NK-92 treated with Interleukin-12 subunit alpha and Interleukin-12 subunit beta, amount 100 ng/mL, for 24 hours (cell line): ENCODE results near the gene ZNF784.
"Not testable (repeated sequence)": the region's sequence is repeated elsewhere in the genome, so short reads cannot be mapped to it uniquely, and the experiment has no call there.

Experiments used
- DNase-seq: peaks from one replicate; lab custom pipeline; 2025; lab: John Stamatoyannopoulos, UW

ZNF784 gene

DNA sequence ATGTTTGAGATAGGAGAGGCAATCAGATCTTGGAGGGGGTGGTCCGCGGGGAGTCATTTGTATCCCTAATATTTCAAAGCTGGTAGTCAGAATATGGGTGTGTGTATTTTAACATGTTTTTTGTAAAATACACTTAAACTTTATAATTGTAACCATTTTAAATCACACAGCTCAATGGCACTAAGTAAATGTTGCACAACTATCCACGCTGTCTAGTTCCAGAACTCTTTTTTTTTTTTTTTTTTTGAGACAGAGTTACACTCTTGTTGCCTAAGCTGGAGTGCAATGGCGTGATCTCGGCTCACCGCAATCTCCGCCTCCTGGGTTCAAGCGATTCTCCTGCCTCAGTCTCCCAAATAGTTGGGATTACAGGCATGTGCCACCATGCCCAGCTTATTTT is 40.5 kb downstream of the ZNF784 start:
- DNase-seq, result not testable (repeated sequence)

DNA sequence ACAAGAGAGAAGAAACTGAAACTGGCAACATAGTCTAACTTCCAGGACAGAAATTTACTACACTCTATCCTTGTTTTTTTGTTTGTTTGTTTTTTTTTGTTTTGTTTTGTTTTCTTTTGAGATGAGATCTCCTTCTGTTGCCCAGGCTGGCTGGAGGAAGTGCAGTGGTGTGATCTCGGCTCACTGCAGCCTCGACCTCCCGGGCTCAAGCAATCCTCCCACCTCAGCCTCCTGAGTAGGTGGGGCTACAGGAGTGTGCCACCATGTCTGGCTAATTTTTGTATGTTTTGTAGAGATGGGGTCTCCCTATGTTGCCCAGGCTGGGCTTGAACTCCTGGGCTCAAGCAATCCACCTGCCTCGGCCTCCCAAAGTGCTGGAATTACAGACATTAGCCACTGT is 42.1 kb downstream of the ZNF784 start:
- DNase-seq, result not testable (repeated sequence)

DNA sequence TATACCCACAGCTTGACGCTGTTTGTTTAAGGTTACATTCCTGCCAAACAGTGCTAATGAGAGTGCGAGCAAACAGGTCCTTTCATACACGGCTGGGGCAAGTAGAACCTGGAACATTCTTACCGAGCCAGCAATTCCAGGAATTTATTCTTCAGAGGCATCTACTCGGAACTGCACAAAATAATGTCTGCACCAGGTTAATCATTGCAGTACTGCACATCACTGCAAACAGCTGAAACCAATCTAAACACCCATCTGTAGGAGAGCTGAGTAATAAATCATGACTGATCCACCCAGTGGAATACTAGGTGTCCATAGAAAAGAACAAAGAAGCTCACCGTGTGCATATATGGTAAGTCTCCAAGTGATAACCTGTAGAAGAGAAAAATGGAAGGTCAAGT is 42.5 kb downstream of the ZNF784 start:
- no peak for DNase-seq

DNA sequence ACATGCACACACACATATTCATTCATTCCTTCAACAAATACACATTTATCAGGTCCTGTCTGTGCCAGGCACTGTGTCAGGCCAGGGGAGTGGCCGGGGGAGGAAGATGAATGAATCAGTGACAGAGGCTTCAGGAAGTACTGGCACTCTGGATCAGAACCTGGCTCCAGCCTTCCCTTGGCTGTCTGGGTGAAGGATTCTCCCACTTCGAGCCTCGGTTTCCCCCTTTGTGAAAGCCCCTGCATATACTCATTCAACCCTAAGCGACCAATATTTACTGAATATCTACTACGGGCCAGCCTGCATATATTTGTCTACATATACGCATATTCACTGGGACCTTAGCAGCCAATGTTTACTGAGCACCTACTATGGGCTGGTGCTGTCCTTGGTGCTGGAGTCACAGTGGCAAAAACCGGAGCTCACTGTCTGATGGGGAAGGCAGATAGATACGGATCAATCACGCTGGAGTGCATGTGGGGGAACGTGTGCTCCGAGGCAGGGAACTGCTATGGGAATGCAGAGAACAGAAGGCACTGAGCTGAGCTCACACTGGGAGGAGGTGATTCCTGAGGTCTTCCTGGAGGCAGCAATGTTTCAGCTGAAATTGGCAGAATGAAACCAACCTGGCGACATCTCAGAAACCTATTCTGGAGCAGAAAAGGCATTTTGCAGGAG is 43.1 kb downstream of the ZNF784 start:
- DNase-seq, result no peak

DNA sequence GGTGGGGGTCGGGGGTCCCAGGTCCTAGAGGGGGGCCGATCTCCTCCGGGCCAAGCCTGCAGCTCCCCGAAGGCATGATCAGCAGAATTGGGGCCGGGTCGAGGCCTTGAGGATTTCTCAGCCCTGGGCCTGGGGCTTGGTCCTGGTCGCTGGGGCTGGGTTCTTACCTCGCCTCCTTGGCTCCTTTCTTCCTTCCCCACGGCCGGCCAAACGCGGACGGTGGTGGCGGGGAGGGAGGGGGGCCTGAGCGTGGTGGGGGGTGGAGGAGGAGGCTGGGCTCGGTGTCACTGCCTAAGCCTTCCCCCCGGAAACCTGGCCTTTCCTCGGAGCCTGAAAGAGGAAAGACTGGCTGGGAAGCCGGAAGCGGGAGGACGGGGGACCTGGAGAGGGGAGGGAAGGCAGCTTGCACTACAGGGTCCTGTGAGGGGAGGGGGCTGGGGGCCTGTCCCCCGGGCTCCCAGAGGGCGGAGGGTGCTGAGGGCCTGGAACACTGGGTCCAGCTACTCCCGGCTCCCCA is 43.7 kb downstream of the ZNF784 start, which contains the start of gene ZNF579:
ZNF579 (minus strand) TSS at position 221 of the 517 bp plus-strand sequence. CDS start 1,209 bp downstream, outside the sequence.
- DNase-seq, result peak; percentile 74

DNA sequence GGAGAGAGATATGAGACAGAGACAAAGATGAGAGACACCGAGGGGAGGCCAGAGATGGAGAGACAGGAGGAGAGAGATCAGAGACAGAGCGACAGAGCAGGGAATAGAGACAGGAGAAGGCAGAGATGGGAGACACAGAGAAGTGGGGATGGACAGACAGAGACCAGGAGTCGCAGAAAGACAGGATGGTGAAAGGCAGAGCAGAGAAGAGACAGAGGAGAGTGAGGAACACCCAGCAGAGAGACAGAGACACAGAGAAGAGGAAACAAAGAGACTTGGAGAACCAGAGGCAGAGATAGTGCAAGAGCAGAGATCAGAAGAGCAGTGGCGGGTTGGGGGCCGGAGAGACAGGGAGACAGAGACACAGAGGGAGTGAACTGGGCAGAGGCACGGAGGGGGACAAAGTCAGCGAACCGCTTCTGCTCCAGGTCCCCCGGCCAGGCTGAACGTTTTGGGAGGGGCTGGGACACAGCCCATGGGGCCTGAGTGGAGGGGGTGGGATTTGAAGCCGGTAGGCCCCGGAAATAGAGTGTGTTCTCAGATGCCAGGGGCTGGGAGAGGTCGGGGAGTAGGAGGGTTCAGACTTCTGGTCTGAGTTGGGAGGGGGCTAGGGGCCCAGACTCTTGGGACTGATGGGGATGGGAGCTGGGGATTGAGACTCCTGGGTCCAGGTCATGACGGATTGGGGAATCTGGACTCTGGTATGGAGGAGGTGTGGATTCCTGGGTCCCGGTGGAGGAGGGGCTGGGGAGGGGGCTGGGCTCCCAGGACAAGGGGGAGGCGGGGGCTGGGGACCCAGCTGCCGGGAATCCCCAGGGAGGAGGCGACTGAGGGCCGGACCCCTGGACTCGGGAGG is 44.4 kb downstream of the ZNF784 start:
- no peak for DNase-seq

DNA sequence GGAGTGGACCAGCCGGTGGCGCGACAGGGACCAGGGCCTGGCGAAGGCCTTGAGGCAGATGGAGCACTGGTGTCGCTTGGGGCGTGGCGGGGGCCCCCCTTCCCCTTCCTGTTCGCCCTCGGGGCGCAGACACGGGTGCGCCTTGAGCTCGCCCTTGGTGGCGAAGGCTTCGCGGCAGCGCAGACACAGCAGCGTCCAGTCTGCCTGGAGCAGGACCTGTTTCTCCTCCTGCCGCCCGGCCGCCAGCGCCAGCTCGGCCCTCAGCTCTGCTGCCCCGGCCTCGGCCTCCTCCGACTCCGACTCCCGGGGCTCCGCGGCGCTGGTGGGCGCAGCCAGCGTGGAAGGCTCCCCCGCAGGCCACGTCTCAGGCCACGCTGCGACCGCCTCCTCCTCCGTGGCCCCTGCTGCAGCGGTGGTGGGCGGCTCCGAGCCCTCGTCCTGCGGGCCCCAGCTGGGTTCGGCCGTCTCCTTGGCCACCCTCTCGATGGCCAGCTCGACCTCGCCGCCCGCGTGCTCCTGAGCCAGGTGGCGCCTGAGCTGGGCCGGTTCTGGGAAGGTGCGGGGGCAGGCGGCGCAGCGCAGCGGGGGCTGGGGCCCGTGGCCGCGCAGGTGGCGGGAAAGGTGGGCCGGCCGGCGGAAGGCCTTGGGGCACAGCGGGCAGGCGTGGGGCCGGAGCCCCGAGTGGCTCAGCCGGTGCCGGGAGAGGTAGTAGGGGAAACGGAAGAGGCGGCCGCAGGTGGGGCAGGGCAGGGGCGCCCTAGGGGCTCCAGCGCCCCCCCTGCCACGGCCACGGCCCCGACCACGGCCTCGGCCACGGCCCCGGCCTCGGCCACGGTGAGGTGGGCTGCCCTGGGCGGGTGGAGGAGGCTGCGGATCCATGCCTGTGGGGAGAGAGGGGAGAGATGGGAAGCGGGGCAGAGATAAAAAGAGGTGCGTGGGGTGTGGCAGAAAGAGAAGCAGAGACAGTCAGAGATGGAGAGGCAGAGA is 45.3 kb downstream of the ZNF784 start:
- no peak for DNase-seq

DNA sequence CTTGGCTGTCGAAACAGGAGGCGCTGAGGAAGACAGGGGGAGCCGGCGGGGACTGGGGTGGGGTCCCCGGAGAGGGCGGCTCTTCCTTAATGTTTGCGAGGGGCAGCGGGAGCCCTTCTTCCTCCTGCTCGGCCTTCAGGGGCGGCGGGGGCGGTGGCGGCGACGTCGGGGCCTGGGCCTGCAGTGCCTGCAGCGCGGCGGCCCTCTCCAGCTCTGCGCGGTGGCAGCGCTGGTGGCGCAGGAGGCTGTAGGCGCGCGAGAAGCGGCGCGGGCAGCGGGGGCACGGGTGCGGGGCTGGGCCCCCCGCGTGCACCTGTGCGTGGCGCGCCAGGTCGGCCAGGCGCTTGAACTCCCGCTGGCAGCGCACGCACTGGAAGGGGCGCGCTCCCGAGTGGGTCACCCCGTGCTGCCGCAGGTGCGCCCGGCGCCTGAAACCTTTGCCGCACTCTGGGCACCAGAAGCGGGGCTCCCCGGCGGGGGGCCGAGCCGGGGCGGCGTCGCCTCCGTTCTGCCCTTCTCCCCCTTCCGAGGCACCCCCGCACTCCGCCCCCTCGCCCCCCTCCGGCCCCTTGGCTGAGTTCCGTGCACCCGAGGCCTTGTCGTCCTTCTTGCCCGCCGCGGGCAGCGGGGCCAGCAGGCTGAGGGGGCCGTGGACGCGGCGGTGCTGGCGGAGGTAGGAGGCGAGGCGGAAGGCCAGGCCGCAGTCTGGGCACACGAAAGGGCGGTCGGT is 46.2 kb downstream of the ZNF784 start:
- no peak for DNase-seq

DNA sequence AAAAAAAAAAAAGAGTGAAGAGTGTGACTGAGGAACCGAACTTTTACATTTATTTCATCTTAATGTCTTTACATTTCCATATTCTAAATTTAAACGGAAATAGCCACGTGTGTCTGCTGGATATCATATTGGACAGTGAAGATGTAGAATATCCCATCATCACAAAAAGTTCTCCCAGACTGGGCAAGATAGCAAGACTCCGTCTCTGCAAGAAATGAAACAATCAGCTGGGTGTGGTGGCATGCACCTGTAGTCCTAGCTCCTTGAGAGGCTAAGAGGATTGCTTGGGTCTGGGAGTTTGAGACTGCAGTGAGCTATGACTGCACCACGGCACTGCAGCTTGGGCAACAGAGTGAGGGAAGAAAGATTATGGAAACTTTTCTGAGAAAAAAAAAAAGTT is 47.6 kb downstream of the ZNF784 start:
- DNase-seq, result no peak

DNA sequence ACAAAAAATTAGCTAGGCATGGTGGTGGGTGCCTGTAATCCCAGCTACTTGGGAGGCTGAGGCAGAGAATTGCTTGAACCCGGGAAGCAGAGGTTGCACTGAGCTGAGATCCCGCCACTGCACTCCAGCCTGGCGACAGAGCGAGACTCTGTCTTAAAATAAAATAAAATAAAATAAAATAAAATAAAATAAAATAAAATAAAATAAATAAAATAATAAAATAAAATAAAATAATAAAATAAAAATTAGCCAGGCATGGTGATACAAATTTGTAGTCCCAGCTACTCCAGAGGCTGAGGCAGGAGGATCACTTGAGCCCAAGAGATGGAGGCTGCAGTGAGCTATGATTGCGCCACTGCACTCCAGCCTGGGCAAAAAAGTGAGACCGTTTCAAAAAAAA is 50.4 kb downstream of the ZNF784 start:
- not testable (repeated sequence) for DNase-seq
